ENCODE data around the gene PSMD13.

PSMD13 gene

GRCh38 chr11:289398-289711, 52.6 kb downstream of the PSMD13 start:
- DNase-seq (ENCODE audit: low read depth), result no peak

- no peak for DNase-seq (ENCODE audit: low read depth)
Observed at GRCh38 chr11:289712-290620, 53.2 kb downstream of the PSMD13 start.

GRCh38 chr11:290621-291231, 54.0 kb downstream of the PSMD13 start:
- no peak for DNase-seq (ENCODE audit: low read depth)

- DNase-seq (ENCODE audit: low read depth), result no peak
Observed at GRCh38 chr11:291281-292210, 54.8 kb downstream of the PSMD13 start.

- DNase-seq (ENCODE audit: low read depth), result no peak
Observed at GRCh38 chr11:292211-293121, 55.7 kb downstream of the PSMD13 start.

- no peak for DNase-seq (ENCODE audit: low read depth)
Observed at GRCh38 chr11:293271-293851, 56.6 kb downstream of the PSMD13 start.

GRCh38 chr11:293852-294661, 57.3 kb downstream of the PSMD13 start:
- DNase-seq (ENCODE audit: low read depth), result no peak

GRCh38 chr11:294780-295179, 58.0 kb downstream of the PSMD13 start:
- DNase-seq (ENCODE audit: low read depth), result no peak

GRCh38 chr11:295351-296170, 58.8 kb downstream of the PSMD13 start:
- DNase-seq (ENCODE audit: low read depth), result no peak

GRCh38 chr11:296171-297050, 59.6 kb downstream of the PSMD13 start:
- no peak for DNase-seq (ENCODE audit: low read depth)

GRCh38 chr11:297051-297585, 60.3 kb downstream of the PSMD13 start:
- DNase-seq (ENCODE audit: low read depth), result no peak

- no peak for DNase-seq (ENCODE audit: low read depth)
Observed at GRCh38 chr11:297586-298405, 61.0 kb downstream of the PSMD13 start.

- no peak for DNase-seq (ENCODE audit: low read depth)
Observed at GRCh38 chr11:298406-299065, 61.8 kb downstream of the PSMD13 start.

- no peak for DNase-seq (ENCODE audit: low read depth)
Observed at GRCh38 chr11:299081-299891, 62.5 kb downstream of the PSMD13 start, which contains the start of gene IFITM5. TSS of gene IFITM5 (minus strand) at chr11:299526. CDS start at chr11:299490, 36 bp downstream.

- no peak for DNase-seq (ENCODE audit: low read depth)
Observed at GRCh38 chr11:299951-300735, 63.4 kb downstream of the PSMD13 start.

All from HS-27A (cell line).